HTERT RPE-1 (cell line): ENCODE data around the gene ZBTB17.
"Not testable (repeated sequence)": the region's sequence is repeated elsewhere in the genome, so short reads cannot be mapped to it uniquely, and the experiment has no call there.

Experiments
- in situ Hi-C: fragments of 300-500 bp; cut with MboI; formaldehyde crosslinking; loops from 4 replicates; pipeline ENCODE4 v1.14.3; 2020; ENCODE audit warnings: low sequenced_read_pairs

The ZBTB17 gene

GRCh38 chr1:15975805-15976680 is at the start of gene ZBTB17:
Gene ZBTB17 (minus strand): TSS chr1:15976101. CDS start chr1:15948495, 27,606 bp downstream.
- in situ Hi-C loops: no loop called here

- in situ Hi-C loops: no loop called here
These were observed 47.3 kb upstream of the ZBTB17 start for GRCh38 chr1:16023050-16023653.

- in situ Hi-C loops: no loop called here
These were observed 46.5 kb upstream of the ZBTB17 start for GRCh38 chr1:16022393-16022792.

GRCh38 chr1:16021681-16022080 is 45.8 kb upstream of the ZBTB17 start, which contains the start of gene CLCNKA:
Gene CLCNKA (plus strand): TSS chr1:16022036. CDS start chr1:16022620, 584 bp downstream.
- in situ Hi-C loops: no loop called here

- in situ Hi-C loops: not testable (repeated sequence)
These were observed 45.0 kb upstream of the ZBTB17 start for GRCh38 chr1:16020878-16021277.

- in situ Hi-C loops: no loop called here
These were observed 44.4 kb upstream of the ZBTB17 start for GRCh38 chr1:16020325-16020724.

GRCh38 chr1:16019644-16020277 is 43.9 kb upstream of the ZBTB17 start:
- in situ Hi-C loops: no loop called here

GRCh38 chr1:16018749-16019643 is 43.1 kb upstream of the ZBTB17 start:
- in situ Hi-C loops: no loop called here

GRCh38 chr1:16018308-16018707 is 42.4 kb upstream of the ZBTB17 start:
- in situ Hi-C loops: no loop called here

- in situ Hi-C loops: no loop called here
These were observed 41.8 kb upstream of the ZBTB17 start, which contains the start of gene HSPB7 for GRCh38 chr1:16017461-16018303. Gene HSPB7 (minus strand): TSS chr1:16018043. CDS start chr1:16017963, 80 bp downstream.

GRCh38 chr1:16017076-16017460 is 41.2 kb upstream of the ZBTB17 start:
- in situ Hi-C loops: no loop called here

GRCh38 chr1:16015960-16016901 is 40.3 kb upstream of the ZBTB17 start:
- in situ Hi-C loops: no loop called here

GRCh38 chr1:16015491-16015890 is 39.6 kb upstream of the ZBTB17 start:
- in situ Hi-C loops: no loop called here

- in situ Hi-C loops: no loop called here
These were observed 38.9 kb upstream of the ZBTB17 start for GRCh38 chr1:16014509-16015482.

- in situ Hi-C loops: no loop called here
These were observed 38.0 kb upstream of the ZBTB17 start for GRCh38 chr1:16013908-16014258.

- in situ Hi-C loops: no loop called here
These were observed 37.5 kb upstream of the ZBTB17 start for GRCh38 chr1:16013220-16013907.
